Kidney (tissue), 14 donors: ENCODE measurements around the gene FBXO34. TPM values are rescaled to one million over a fixed set of nuclear protein-coding genes. Genes with fewer than 3 reads are reported as not detected.
"Not testable (repeated sequence)": the region's sequence is repeated elsewhere in the genome, so short reads cannot be mapped to it uniquely, and the experiment has no call there.

ENCODE experiments used
- DNase-seq, 5 donors: peaks; one replicate each; pipeline ENCODE4 v3.0.0-alpha.2; 2013 to 2020
- FAIRE-seq: peaks from 2 replicates; lab custom pipeline; 2012; peaks lifted over from hg19 to GRCh38; lab: Jason Lieb, UNC
- H3K27ac ChIP-seq, 2 donors: one replicate each; pipeline ENCODE4 v1.7.0; 2013; ENCODE audit warnings: low read depth in 2 of 2, low read length in 2 of 2, inconsistent platforms in 1 of 2
- H3K27me3 ChIP-seq: one replicate; pipeline ENCODE4 v1.7.1; 2013; ENCODE audit warnings: low read length, inconsistent platforms; ENCODE audit not compliant: control insufficient read depth, insufficient read depth
- H3K36me3 ChIP-seq, 3 donors: one replicate each; pipeline versions ENCODE4 v1.7.0 to v1.7.1; 2013; ENCODE audit warnings: low read length in 3 of 3, control low read depth in 1 of 3, inconsistent platforms in 1 of 3; ENCODE audit not compliant: insufficient read depth in 3 of 3, control insufficient read depth in 2 of 3
- H3K4me1 ChIP-seq, 3 donors: one replicate each; pipeline versions ENCODE4 v1.7.0 to v1.7.1; 2013; ENCODE audit warnings: low read length in 3 of 3, inconsistent platforms in 1 of 3, low read depth in 1 of 3; ENCODE audit not compliant: control insufficient read depth in 2 of 3, insufficient read depth in 2 of 3
- H3K4me3 ChIP-seq, 3 donors: one replicate each; pipeline versions ENCODE4 v1.7.0 to v1.8.1; 2013; ENCODE audit warnings: low read length in 3 of 3, control low read depth in 1 of 3, inconsistent platforms in 1 of 3
- H3K9ac ChIP-seq, 3 donors: one replicate each; pipeline versions ENCODE4 v1.7.0 to v1.7.1; 2013; ENCODE audit warnings: low read length in 3 of 3, control low read depth in 1 of 3, inconsistent platforms in 1 of 3
- H3K9me3 ChIP-seq, 3 donors: one replicate each; pipeline versions ENCODE4 v1.7.0 to v1.7.1; 2013; ENCODE audit warnings: low read length in 3 of 3, control low read depth in 1 of 3, inconsistent platforms in 1 of 3; ENCODE audit not compliant: control insufficient read depth in 2 of 3, insufficient read depth in 1 of 3
- CTCF ChIP-seq: IDR thresholded peaks from 3 replicates; pipeline ENCODE4 v1.5.1; 2012; ENCODE audit warnings: mild to moderate bottlenecking, moderate library complexity, borderline replicate concordance; ENCODE audit not compliant: insufficient read depth; ENCODE audit errors: extremely low read depth
- intact Hi-C: fragments of 100-400 bp; cut with DNase I; formaldehyde crosslinking; loops from one replicate; pipeline ENCODE4 v1.11.1; 2022
- polyA plus RNA-seq: library from polyadenylated mRNA; stranded (reverse); fragments of 350-450 nt; fragmentation: Illumina TruSeq; extraction: RNeasy Lipid Tissue Mini Kit (QIAGEN cat#74804); gene quantifications from one replicate; pipeline ENCODE4 v1.2.3, GENCODE V29; 2014; ENCODE audit warnings: low read depth, low replicate concordance; ENCODE audit not compliant: insufficient read depth
- total RNA-seq: library from RNA; stranded (reverse); fragmentation: NEBNext Ultra II Directional; extraction: Animal tissue kit (Norgen Biotek cat#: 25700); gene quantifications from one replicate; pipeline ENCODE4 v1.2.1, GENCODE V29; 2021
- donor health status: control.
- donor health status: control.
- donor health status: control.
- donor health status: control.
- donor health status: control.
- donor health status: DM: yes; HTN: yes; CAD: no.
- donor health status: Normal renal cell carcinoma (clear cell type).

The FBXO34 gene
- total and polyA plus RNA-seq, 2 donors from 2014 or later = 12.8 to 38.5 TPM

- Histone ChIP-seq H3K9me3 (peaks cover 0 to 11% (median 0%) of the 10 kb centered on the region in 3 donors), H3K4me3 (no peak overlapping the region), H3K36me3 (peaks cover 0 to 2% (median 0%) of the 10 kb centered on the region in 3 donors), H3K9ac (no peak overlapping the region), H3K4me1 (peaks cover 0 to 28% (median 5%) of the 10 kb centered on the region in 3 donors), H3K27ac (no peak overlapping the region), H3K27me3 (no peaks in the 10 kb centered on the region)
- FAIRE-seq = no peak
- DNase-seq = no peak
- intact Hi-C loops = no loop called here
- TF ChIP-seq CTCF = no peak
Measured at GRCh38 chr14:55309761-55310365, 38.6 kb downstream of the FBXO34 start.

GRCh38 chr14:55312379-55313030 lies 41.3 kb downstream of the FBXO34 start:
- intact Hi-C loops = not testable (repeated sequence)

GRCh38 chr14:55313480-55313879 lies 42.3 kb downstream of the FBXO34 start:
- intact Hi-C loops = no loop called here
- H3K9ac ChIP-seq = no peak overlapping the region
- TF ChIP-seq CTCF = no peak
- no peak overlapping the region for H3K27ac ChIP-seq
- peaks cover 0 to 2% (median 0%) of the 10 kb centered on the region in 3 donors for H3K36me3 ChIP-seq
- FAIRE-seq (no peak), DNase-seq (no peak)
- no peaks in the 10 kb centered on the region for H3K27me3 ChIP-seq
- no peak overlapping the region for H3K4me3 ChIP-seq
- peaks cover 0 to 18% (median 8%) of the 10 kb centered on the region in 3 donors for H3K4me1 ChIP-seq
- peaks cover 0 to 11% (median 0%) of the 10 kb centered on the region in 3 donors for H3K9me3 ChIP-seq

More at GRCh38 chr14:55312379-55313030, 41.3 kb downstream of the FBXO34 start:
- not testable (repeated sequence) for FAIRE-seq, H3K4me3 ChIP-seq, H3K36me3 ChIP-seq, H3K9ac ChIP-seq, DNase-seq, H3K27ac ChIP-seq, H3K27me3 ChIP-seq
- Histone ChIP-seq H3K4me1 (peaks cover 0 to 27% (median 5%) of the 10 kb centered on the region in 3 donors), H3K9me3 (peaks cover 0 to 11% (median 0%) of the 10 kb centered on the region in 3 donors)

GRCh38 chr14:55314449-55314848 lies 43.2 kb downstream of the FBXO34 start:
- no peak overlapping the region for H3K27ac ChIP-seq
- DNase-seq = no peak
- no peak overlapping the region for H3K9ac ChIP-seq
- intact Hi-C loops = no loop called here
- H3K36me3 ChIP-seq = peaks cover 0 to 2% (median 0%) of the 10 kb centered on the region in 3 donors
- no peak overlapping the region for H3K4me3 ChIP-seq
- H3K27me3 ChIP-seq = no peaks in the 10 kb centered on the region
- H3K9me3 ChIP-seq = peaks cover 0 to 11% (median 0%) of the 10 kb centered on the region in 3 donors
- FAIRE-seq = no peak
- peaks cover 0 to 17% (median 8%) of the 10 kb centered on the region in 3 donors for H3K4me1 ChIP-seq
- TF ChIP-seq CTCF = no peak
